H1 (cell line): ENCODE results near the gene CSAD. TPM values are rescaled to one million over a fixed set of nuclear protein-coding genes. Genes with fewer than 3 reads are reported as not detected.

Source experiments
- BACH1 ChIP-seq: IDR thresholded peaks from 2 replicates; pipeline ENCODE4 v1.6.1; 2012; ENCODE audit warnings: low read length, improper control_type of control experiment
- BRCA1 ChIP-seq: IDR thresholded peaks from 2 replicates; pipeline ENCODE4 v1.6.1; 2012; ENCODE audit warnings: low read depth, low read length, improper control_type of control experiment
- CBX8 ChIP-seq: fragments of 300-800, 300-1000 bp; sonication (generic); IDR thresholded peaks from 2 replicates; pipeline ENCODE4 v1.7.1; 2016; ENCODE audit warnings: low read depth, low read length, borderline replicate concordance
- CEBPB ChIP-seq: IDR thresholded peaks from 2 replicates; pipeline ENCODE4 v1.6.1; 2012; ENCODE audit warnings: low read depth, low read length
- CREB1 ChIP-seq: IDR thresholded peaks from 2 replicates; pipeline ENCODE4 v1.6.1; 2012; ENCODE audit warnings: inconsistent platforms
- EP300 ChIP-seq, 2 experiments: IDR thresholded peaks; 1 replicate in 1 of 2; 2 replicates in 1 of 2; pipeline ENCODE4 v1.6.1; 2011 to 2012; ENCODE audit warnings: low read depth in 2 of 2, low read length in 2 of 2, mild to moderate bottlenecking in 2 of 2, borderline replicate concordance in 1 of 2, inconsistent platforms in 1 of 2, moderate library complexity in 1 of 2
- HDAC2 ChIP-seq, 2 experiments: fragments of 300-600 bp in 1 of 2; sonication (generic) in 1 of 2; IDR thresholded peaks; 2 replicates each; pipeline ENCODE4 v1.6.1; 2011 to 2012; ENCODE audit warnings: low read depth in 2 of 2, low read length in 2 of 2, mild to moderate bottlenecking in 2 of 2, moderate library complexity in 2 of 2, borderline replicate concordance in 1 of 2, inconsistent platforms in 1 of 2
- JUN ChIP-seq: IDR thresholded peaks from 2 replicates; pipeline ENCODE4 v1.6.1; 2011; ENCODE audit warnings: low read depth, mild to moderate bottlenecking, improper control_type of control experiment, low read length
- MAFK ChIP-seq: IDR thresholded peaks from 2 replicates; pipeline ENCODE4 v1.6.1; 2012; ENCODE audit warnings: low read depth, mild to moderate bottlenecking, improper control_type of control experiment, low read length
- NRF1 ChIP-seq: IDR thresholded peaks from 2 replicates; pipeline ENCODE4 v1.6.1; 2011; ENCODE audit warnings: mild to moderate bottlenecking, low read depth, low read length, improper control_type of control experiment
- POLR2A ChIP-seq, 2 experiments: IDR thresholded peaks; 1 replicate in 1 of 2; 2 replicates in 1 of 2; pipeline ENCODE4 v1.6.1; 2011; ENCODE audit warnings: low read depth in 2 of 2, low read length in 2 of 2, mild to moderate bottlenecking in 2 of 2; ENCODE audit errors: control extremely low read depth in 1 of 2
- POLR2AphosphoS5 ChIP-seq: IDR thresholded peaks from 2 replicates; pipeline ENCODE4 v1.6.1; 2011; ENCODE audit warnings: low read depth, low read length
- RBBP5 ChIP-seq: IDR thresholded peaks from 2 replicates; pipeline ENCODE4 v1.7.1; 2012; ENCODE audit warnings: low read depth, mild to moderate bottlenecking, inconsistent platforms, low read length, moderate library complexity, borderline replicate concordance
- RNF2 ChIP-seq: fragments of 200-900, 300-1000 bp; sonication (generic); IDR thresholded peaks from 2 replicates; pipeline ENCODE4 v1.7.1; 2016; ENCODE audit warnings: borderline replicate concordance, low read depth, mild to moderate bottlenecking, antibody characterized with exemption, low read length; ENCODE audit not compliant: poor library complexity, severe bottlenecking; ENCODE audit errors: missing control alignments
- RXRA ChIP-seq: IDR thresholded peaks from 2 replicates; pipeline ENCODE4 v1.6.1; 2011; ENCODE audit warnings: low read depth, mild to moderate bottlenecking, low read length, moderate library complexity; ENCODE audit not compliant: insufficient read depth
- SIN3A ChIP-seq, 2 experiments: IDR thresholded peaks in 1 of 2; conservative IDR thresholded peaks in 1 of 2; 2 replicates each; pipeline ENCODE4 v1.6.1; 2011 to 2012; ENCODE audit warnings: low read length in 2 of 2, improper control_type of control experiment in 1 of 2, low read depth in 1 of 2, mild to moderate bottlenecking in 1 of 2
- SIRT6 ChIP-seq: IDR thresholded peaks from one replicate; pipeline ENCODE4 v1.7.1; 2012; ENCODE audit warnings: low read length, inconsistent platforms
- SIX5 ChIP-seq: IDR thresholded peaks from 2 replicates; pipeline ENCODE4 v1.6.1; 2011; ENCODE audit warnings: mild to moderate bottlenecking, low read depth, low read length
- TAF1 ChIP-seq: IDR thresholded peaks from 2 replicates; pipeline ENCODE4 v1.6.1; 2011; ENCODE audit warnings: mild to moderate bottlenecking, low read depth, low read length
- TBP ChIP-seq: IDR thresholded peaks from 2 replicates; pipeline ENCODE4 v1.6.1; 2011; ENCODE audit warnings: low read depth, low read length, improper control_type of control experiment
- ZNF274 ChIP-seq: IDR thresholded peaks from 2 replicates; pipeline ENCODE4 v1.7.0; 2012; ENCODE audit warnings: low read length, borderline replicate concordance; ENCODE audit errors: extremely low read depth
- polyA plus RNA-seq, 7 experiments: library from polyadenylated mRNA; depleted of rRNA in 3 of 7; stranded (reverse) in 5 of 7; unstranded in 2 of 7; fragments of >200 nt in 5 of 7; fragments of 200-250 nt in 2 of 7; gene quantifications; 1 replicate in 5 of 7; 2 replicates in 1 of 7; 4 replicates in 1 of 7; pipeline versions ENCODE4 v1.2.1 to v1.2.3, GENCODE V29; 2011 to 2013; ENCODE audit warnings: missing spikeins in 2 of 7, mixed read lengths in 2 of 7
- total RNA-seq: library from RNA; stranded (reverse); fragmentation: NEBNext Ultra II Directional; extraction: Animal tissue kit (Norgen Biotek cat#: 25700); gene quantifications from 2 replicates; pipeline ENCODE4 v1.2.1, GENCODE V29; 2021
- TF ChIP-seq, protein P1 (sequence below): IDR thresholded peaks from 2 replicates; pipeline ENCODE4 v1.6.1; 2012; ENCODE audit warnings: inconsistent platforms
- TF ChIP-seq, protein P2 (sequence below): IDR thresholded peaks from 2 replicates; pipeline ENCODE4 v1.6.1; 2011; ENCODE audit warnings: low read length, improper control_type of control experiment

CSAD gene
- total and polyA plus RNA-seq, 2 of the 8 experiments (the other 6 are each of a cell fraction or from before 2014, with no cell fraction given) = 8.8 to 11.3 TPM

DNA sequence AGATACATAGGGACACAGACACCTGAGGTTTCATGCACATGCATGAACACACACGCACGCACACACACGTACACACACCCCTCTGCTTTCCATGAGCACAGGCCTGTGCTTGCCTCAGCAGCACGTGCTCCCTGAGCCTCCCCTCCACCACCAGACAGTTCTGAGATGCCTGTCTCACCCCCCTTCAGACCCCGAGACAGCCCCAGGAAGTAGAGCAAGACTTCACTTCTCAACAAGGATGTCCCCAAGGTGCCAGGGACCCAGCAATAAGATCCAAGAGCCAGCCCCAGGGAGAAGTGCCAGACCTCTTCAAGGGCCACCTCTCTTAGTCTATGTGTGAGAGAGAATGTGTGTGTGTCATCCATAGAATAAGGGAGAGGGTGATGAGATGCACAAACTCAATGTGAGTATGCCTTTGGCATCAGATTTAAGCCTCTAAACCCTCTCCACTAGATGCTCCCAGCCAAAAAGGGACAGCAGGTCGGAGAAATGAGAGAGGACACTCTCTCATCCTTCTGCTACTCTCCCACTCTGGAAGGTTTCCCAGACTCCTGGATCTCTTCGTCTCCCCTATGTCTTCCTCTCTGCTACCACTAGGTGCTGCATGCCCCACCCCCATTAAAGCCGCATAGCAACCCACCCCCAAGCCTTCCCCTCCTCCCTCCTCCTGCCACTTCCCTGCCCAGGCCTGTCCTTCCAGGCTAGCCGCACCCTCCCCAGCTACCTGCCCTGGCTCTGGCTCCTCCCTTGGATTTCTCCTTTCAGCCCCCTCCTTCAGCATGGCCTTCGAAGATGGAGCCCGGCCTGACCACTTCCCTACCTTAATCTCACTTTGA, 43.6 kb upstream of the CSAD start (continued):
- TF ChIP-seq, protein P1, sequence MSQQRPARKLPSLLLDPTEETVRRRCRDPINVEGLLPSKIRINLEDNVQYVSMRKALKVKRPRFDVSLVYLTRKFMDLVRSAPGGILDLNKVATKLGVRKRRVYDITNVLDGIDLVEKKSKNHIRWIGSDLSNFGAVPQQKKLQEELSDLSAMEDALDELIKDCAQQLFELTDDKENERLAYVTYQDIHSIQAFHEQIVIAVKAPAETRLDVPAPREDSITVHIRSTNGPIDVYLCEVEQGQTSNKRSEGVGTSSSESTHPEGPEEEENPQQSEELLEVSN = no peak
- no peak for TF ChIP-seq SIRT6
- TF ChIP-seq CREB1 = no peak
- no peak for TF ChIP-seq BACH1
- TF ChIP-seq NRF1 = no peak
- TF ChIP-seq TBP = no peak
- no peak for TF ChIP-seq JUN
- TF ChIP-seq HDAC2 (IDR thresholded peaks at IDR 0.05; ENCODE audit: borderline replicate concordance in 1 of 2, low read depth in 2 of 2, low read length in 2 of 2) = no peak
- TF ChIP-seq EP300 (IDR thresholded peaks at IDR 0.05; ENCODE audit: borderline replicate concordance in 1 of 2, low read depth in 2 of 2, low read length in 2 of 2) = no peak
- TF ChIP-seq ZNF274 = no peak
- TF ChIP-seq RXRA = no peak
- TF ChIP-seq TAF1 = no peak
- no peak for TF ChIP-seq RBBP5
- TF ChIP-seq BRCA1 = no peak
- TF ChIP-seq CBX8 = no peak
- no peak for TF ChIP-seq MAFK
- TF ChIP-seq POLR2A (IDR thresholded peaks at IDR 0.05; ENCODE audit: control extremely low read depth in 1 of 2, low read depth in 2 of 2, low read length in 2 of 2) = no peak
- no peak for TF ChIP-seq RNF2
- TF ChIP-seq POLR2AphosphoS5 = no peak
- no peak for TF ChIP-seq SIX5
- TF ChIP-seq SIN3A (conservative IDR thresholded peaks at IDR 0.05 in 1 of 2, IDR thresholded peaks at IDR 0.05 in 1 of 2; ENCODE audit: low read depth in 1 of 2, low read length in 2 of 2) = peak in 1 of 2 experiments; percentile 80; a peak in 2 of 4 replicates
- TF ChIP-seq, protein P2, sequence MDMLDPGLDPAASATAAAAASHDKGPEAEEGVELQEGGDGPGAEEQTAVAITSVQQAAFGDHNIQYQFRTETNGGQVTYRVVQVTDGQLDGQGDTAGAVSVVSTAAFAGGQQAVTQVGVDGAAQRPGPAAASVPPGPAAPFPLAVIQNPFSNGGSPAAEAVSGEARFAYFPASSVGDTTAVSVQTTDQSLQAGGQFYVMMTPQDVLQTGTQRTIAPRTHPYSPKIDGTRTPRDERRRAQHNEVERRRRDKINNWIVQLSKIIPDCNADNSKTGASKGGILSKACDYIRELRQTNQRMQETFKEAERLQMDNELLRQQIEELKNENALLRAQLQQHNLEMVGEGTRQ = no peak
- no peak for TF ChIP-seq CEBPB
